Erythroblast (primary cell): Measurements from ENCODE around the gene SLC44A3.

Experiments used
- GATA1 ChIP-seq: IDR thresholded peaks from 2 replicates; pipeline ENCODE4 v1.6.1; 2011; ENCODE audit warnings: low read depth, mild to moderate bottlenecking, control low read depth, low read length, moderate library complexity
- POLR2A ChIP-seq: IDR thresholded peaks from 2 replicates; pipeline ENCODE4 v1.6.1; 2011; ENCODE audit warnings: mild to moderate bottlenecking, low read length

DNA sequence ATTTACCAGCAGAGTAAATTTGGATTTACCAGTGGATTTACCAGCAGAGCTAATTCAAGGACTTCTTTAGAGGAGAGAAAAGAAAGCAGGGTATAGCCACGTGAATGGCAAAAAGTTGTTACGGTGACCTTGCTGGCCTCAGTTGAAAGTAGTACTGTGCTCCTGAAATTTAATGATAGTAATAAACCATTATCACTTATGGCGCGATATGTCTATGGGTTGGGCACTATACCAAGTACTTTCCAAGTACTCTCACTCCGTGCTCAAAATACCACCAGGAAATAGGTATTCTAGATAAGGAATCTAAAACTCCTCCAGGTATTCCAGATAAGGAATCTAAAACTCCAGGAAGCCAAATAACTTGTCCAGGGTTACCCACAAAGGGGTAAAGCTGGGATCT, 35.8 kb downstream of the SLC44A3 start:
- TF ChIP-seq POLR2A (no peak), GATA1 (no peak)
